GM18873 (cell line): ENCODE results near the gene LGALS9B.
"Not testable (repeated sequence)": the region's sequence is repeated elsewhere in the genome, so short reads cannot be mapped to it uniquely, and the experiment has no call there.

Experiments
- ATAC-seq: cut with Tn5 transposase; IDR thresholded peaks from one replicate; pipeline ENCODE4 v1.9.1; 2021; ENCODE audit warnings: mild to moderate bottlenecking, moderate library complexity, moderate number of reproducible peaks; ENCODE audit not compliant: unreplicated experiment, low FRiP score

LGALS9B gene

DNA sequence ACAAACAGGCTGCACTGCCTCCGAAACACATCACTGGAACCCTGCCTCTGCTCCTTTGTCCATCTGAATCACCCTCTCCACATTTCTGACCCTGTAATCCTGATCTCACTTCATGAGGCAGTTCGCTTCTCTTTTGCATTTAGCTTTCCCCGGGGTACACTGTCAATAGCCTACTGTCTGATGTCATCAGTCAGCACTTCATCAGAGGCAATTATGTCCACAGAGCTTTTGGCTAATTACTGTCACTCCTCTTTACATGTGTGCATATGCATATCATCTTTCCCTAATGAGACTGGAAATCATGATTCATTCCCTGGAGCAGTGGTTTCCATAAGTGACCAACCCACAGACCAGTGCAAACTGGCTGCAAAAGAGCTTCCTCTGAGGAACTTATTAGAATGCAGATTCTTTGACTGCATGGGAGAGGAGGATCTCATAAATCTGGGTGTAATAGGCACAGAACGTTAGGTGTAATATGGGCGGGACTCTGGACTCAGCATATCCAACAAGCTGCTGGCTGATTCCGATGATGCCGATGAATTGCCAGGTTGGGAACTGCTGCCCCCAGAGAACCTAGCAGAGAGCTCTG is 49.8 kb downstream of the LGALS9B start:
- not testable (repeated sequence) for ATAC-seq

DNA sequence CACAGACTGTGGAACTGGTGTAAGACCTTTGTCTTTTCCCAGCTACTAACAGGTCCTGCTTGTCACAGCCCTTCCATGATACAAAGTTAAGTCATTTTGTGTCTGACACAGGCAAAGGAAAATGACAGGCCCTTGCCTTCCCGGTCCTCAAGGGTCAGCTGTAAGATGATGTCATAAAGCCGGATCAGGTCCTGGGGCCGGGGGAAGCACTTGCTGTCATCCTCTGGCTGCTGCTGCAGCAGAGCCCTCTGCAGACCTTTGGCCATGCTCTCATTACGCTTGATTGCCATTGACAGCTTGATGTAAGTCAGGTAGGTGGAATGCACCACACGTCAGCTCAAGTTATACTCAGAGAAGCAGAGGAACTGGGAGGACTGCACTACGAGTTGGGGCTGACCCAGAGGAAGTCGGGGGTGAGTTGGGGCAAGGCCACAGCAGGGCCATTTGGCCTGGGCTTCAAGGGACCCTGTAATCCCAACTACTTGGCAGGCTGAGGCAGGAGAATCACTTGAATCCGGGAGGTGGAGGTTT is 50.9 kb downstream of the LGALS9B start:
- not testable (repeated sequence) for ATAC-seq

GRCh38 chr17:20415479-20415878 is 51.9 kb downstream of the LGALS9B start:
- ATAC-seq, result not testable (repeated sequence)

DNA sequence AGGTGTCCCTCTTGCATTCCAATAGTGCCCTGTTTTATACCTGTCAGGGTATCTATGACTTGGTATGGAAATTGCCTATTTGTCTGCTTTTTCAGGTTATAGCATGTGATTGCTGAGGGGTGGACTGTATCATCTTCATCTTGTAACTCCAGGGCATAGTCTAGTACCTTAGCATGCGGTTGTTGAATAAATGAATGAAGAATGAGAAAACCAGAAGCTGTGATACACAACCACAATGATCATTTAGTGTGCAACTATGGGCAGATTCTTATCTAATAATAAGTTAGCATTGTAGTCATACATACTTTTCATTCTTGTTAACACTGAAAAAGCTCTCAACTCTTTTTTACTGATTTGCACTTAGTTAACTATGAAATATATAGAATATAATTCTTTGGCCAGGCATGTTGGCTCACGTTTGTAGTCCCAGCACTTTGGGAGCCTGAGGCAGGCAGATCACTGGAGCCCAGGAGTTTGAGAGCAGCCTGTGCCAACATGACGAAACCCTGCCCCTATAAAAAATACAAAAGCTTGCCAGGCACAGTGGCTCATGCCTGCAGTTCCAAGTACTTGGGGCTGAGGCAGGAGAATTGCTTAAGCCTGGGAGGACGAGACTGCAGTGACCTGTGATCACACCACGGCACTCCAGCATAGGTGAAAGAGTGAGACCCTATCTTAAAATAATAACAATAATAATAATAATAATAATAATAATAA is 65.9 kb downstream of the LGALS9B start:
- ATAC-seq, result not testable (repeated sequence)

GRCh38 chr17:20400559-20401305 is 66.6 kb downstream of the LGALS9B start:
- not testable (repeated sequence) for ATAC-seq
